Upper lobe of left lung (tissue), 4 donors: Measurements from ENCODE around the gene CHST9.

ENCODE experiments used
- POLR2A ChIP-seq, 4 donors: fragments of 450-650 bp; IDR thresholded peaks; one replicate each; pipeline ENCODE4 v1.5.1; 2016 to 2017; ENCODE audit warnings: antibody characterized with exemption in 4 of 4, mild to moderate bottlenecking in 2 of 4
- TF ChIP-seq, protein P1 (sequence below), 6 experiments: fragments of 450-650 bp in 4 of 6; fragments of 200-600 bp in 2 of 6; sonication (generic) in 2 of 6; IDR thresholded peaks; one replicate each; pipeline ENCODE4 v1.5.1; 2016 to 2019; ENCODE audit warnings: antibody characterized with exemption in 6 of 6

- TF ChIP-seq POLR2A (IDR thresholded peaks at IDR 0.05), result no peak
- TF ChIP-seq, protein P1, sequence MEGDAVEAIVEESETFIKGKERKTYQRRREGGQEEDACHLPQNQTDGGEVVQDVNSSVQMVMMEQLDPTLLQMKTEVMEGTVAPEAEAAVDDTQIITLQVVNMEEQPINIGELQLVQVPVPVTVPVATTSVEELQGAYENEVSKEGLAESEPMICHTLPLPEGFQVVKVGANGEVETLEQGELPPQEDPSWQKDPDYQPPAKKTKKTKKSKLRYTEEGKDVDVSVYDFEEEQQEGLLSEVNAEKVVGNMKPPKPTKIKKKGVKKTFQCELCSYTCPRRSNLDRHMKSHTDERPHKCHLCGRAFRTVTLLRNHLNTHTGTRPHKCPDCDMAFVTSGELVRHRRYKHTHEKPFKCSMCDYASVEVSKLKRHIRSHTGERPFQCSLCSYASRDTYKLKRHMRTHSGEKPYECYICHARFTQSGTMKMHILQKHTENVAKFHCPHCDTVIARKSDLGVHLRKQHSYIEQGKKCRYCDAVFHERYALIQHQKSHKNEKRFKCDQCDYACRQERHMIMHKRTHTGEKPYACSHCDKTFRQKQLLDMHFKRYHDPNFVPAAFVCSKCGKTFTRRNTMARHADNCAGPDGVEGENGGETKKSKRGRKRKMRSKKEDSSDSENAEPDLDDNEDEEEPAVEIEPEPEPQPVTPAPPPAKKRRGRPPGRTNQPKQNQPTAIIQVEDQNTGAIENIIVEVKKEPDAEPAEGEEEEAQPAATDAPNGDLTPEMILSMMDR (IDR thresholded peaks at IDR 0.05), result no peak
Observed at GRCh38 chr18:26931659-26932058, 253.4 kb downstream of the CHST9 start.
